Fibroblast of lung (primary cell): Measurements from ENCODE around the gene NECTIN2. TPM values are rescaled to one million over a fixed set of nuclear protein-coding genes. Genes with fewer than 3 reads are reported as not detected.
A peak's percentile ranks its signal among the peaks of the same experiment; 100 is the strongest.

Experiments used
- DNase-seq, 2 donors: peaks; one replicate each; pipeline versions ENCODE4 v3.0.0 to v3.0.0-alpha.2; 2010; ENCODE audit warnings: low read depth in 2 of 2
- H2AFZ ChIP-seq: 2 replicates; pipeline ENCODE4 v1.5.1; 2012; ENCODE audit warnings: low read length, control low read depth, inconsistent platforms
- H3K27ac ChIP-seq: 2 replicates; pipeline ENCODE4 v1.5.1; 2011; ENCODE audit warnings: low read length, control low read depth; ENCODE audit not compliant: insufficient read depth
- H3K27me3 ChIP-seq: 2 replicates; pipeline ENCODE4 v1.5.1; 2011; ENCODE audit warnings: mild to moderate bottlenecking, low read length; ENCODE audit not compliant: control insufficient read depth, insufficient read depth
- H3K36me3 ChIP-seq: 2 replicates; pipeline ENCODE4 v1.5.1; 2011; ENCODE audit warnings: low read length; ENCODE audit not compliant: control insufficient read depth, insufficient read depth
- H3K4me1 ChIP-seq: 2 replicates; pipeline ENCODE4 v1.5.1; 2011; ENCODE audit warnings: low read length; ENCODE audit not compliant: control insufficient read depth, insufficient read depth; ENCODE audit errors: extremely low read depth
- H3K4me2 ChIP-seq: 2 replicates; pipeline ENCODE4 v1.5.1; 2011; ENCODE audit warnings: low read length, control low read depth; ENCODE audit not compliant: insufficient read depth; ENCODE audit errors: extremely low read depth
- H3K4me3 ChIP-seq, 4 experiments: fragments of 200-600 bp in 1 of 4; sonication (generic) in 1 of 4; replicated peaks in 1 of 4; 2 replicates each; pipeline ENCODE4 v1.5.1; 2011 to 2016; ENCODE audit warnings: low read length in 4 of 4, low read depth in 3 of 4, mild to moderate bottlenecking in 3 of 4, control low read depth in 2 of 4, inconsistent platforms in 1 of 4, mixed read lengths in 1 of 4; ENCODE audit not compliant: insufficient read depth in 1 of 4; ENCODE audit errors: control extremely low read depth in 1 of 4
- H3K79me2 ChIP-seq: 2 replicates; pipeline ENCODE4 v1.5.1; 2012; ENCODE audit warnings: mild to moderate bottlenecking, low read length, inconsistent platforms; ENCODE audit not compliant: control insufficient read depth, insufficient read depth
- H3K9ac ChIP-seq: 2 replicates; pipeline ENCODE4 v1.5.1; 2011; ENCODE audit warnings: mild to moderate bottlenecking, low read length, control low read depth; ENCODE audit not compliant: insufficient read depth
- H3K9me3 ChIP-seq: 2 replicates; pipeline ENCODE4 v1.5.1; 2012; ENCODE audit warnings: low read depth, low read length; ENCODE audit not compliant: control insufficient read depth, insufficient read depth
- H4K20me1 ChIP-seq: 2 replicates; pipeline ENCODE4 v1.5.1; 2011; ENCODE audit warnings: low read length; ENCODE audit not compliant: control insufficient read depth, insufficient read depth; ENCODE audit errors: extremely low read depth
- EZH2 ChIP-seq: IDR thresholded peaks from 2 replicates; pipeline ENCODE4 v1.5.1; 2012; ENCODE audit warnings: low read length, control low read depth, mild to moderate bottlenecking; ENCODE audit errors: missing control alignments
- polyA plus RNA-seq, 2 donors: library from polyadenylated mRNA; depleted of rRNA in 1 of 2; stranded (reverse) in 1 of 2; unstranded in 1 of 2; fragments of >200 nt; gene quantifications; 2 replicates each; pipeline ENCODE4 v1.2.1, GENCODE V29; 2011 to 2012; ENCODE audit warnings: missing spikeins in 1 of 2
- total RNA-seq: library from RNA; depleted of rRNA; stranded (reverse); fragments of >200 nt; gene quantifications from 2 replicates; pipeline ENCODE4 v1.2.1, GENCODE V29; 2014
- TF ChIP-seq, protein P1 (sequence below), 2 donors: IDR thresholded peaks in 1 of 2; conservative IDR thresholded peaks in 1 of 2; 1 replicate in 1 of 2; 2 replicates in 1 of 2; pipeline ENCODE4 v1.5.1; 2011 to 2012; ENCODE audit warnings: low read length in 2 of 2, control low read depth in 1 of 2, inconsistent platforms in 1 of 2, low read depth in 1 of 2, mild to moderate bottlenecking in 1 of 2

The NECTIN2 gene
- total and polyA plus RNA-seq, 2 donors (not counting 1 experiment from before 2014, with no cell fraction given) = 70.7 to 77.4 TPM

DNA sequence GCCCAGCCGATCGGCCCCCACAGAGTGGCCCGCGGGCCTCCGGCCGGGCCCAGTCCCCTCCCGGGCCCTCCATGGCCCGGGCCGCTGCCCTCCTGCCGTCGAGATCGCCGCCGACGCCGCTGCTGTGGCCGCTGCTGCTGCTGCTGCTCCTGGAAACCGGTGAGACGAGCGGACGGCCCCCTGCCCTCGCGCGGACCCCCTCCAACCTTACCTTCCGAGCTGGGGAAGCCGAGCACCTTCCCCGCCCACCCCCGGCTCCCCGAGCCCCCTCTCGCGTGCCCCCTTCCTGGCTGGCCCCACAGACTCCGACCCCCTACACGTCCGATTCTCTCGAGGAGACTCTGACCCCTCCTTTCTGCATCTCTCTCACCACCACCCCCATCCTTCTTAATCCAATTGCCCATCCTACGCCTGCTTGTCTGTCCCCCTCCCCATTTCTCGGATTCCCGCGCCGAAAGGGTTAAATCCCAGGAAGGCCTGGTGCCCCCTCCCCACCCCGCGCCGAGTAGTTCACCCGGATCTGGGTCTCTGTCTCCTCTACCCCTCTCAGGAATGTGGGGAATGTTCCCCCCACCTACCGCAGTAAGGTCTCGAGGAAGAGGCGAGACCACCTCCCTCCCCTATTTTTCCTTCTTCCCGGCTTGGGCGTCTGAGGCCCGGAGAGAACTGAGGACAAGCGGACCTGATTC is 502 bp downstream of the NECTIN2 start:
- no peaks in the 10 kb centered on the region for H4K20me1 ChIP-seq
- H3K4me3 ChIP-seq = peak overlapping the region; percentile 85 to 98 (median 92)
- peak overlapping the region; percentile 90 for H3K27ac ChIP-seq
- peaks cover 7% of the 10 kb centered on the region for H3K4me1 ChIP-seq
- H3K9ac ChIP-seq = peak overlapping the region; percentile 99
- H3K36me3 ChIP-seq = peaks cover 4% of the 10 kb centered on the region
- H3K4me2 ChIP-seq = peak overlapping the region; percentile 86
- H3K9me3 ChIP-seq = no peaks in the 10 kb centered on the region
- DNase-seq = peak; percentile 12 to 61
- peaks cover 54% of the 10 kb centered on the region for H3K79me2 ChIP-seq
- no peak overlapping the region for H2AFZ ChIP-seq
- no peaks in the 10 kb centered on the region for H3K27me3 ChIP-seq
- TF ChIP-seq EZH2 = no peak
- TF ChIP-seq, protein P1, sequence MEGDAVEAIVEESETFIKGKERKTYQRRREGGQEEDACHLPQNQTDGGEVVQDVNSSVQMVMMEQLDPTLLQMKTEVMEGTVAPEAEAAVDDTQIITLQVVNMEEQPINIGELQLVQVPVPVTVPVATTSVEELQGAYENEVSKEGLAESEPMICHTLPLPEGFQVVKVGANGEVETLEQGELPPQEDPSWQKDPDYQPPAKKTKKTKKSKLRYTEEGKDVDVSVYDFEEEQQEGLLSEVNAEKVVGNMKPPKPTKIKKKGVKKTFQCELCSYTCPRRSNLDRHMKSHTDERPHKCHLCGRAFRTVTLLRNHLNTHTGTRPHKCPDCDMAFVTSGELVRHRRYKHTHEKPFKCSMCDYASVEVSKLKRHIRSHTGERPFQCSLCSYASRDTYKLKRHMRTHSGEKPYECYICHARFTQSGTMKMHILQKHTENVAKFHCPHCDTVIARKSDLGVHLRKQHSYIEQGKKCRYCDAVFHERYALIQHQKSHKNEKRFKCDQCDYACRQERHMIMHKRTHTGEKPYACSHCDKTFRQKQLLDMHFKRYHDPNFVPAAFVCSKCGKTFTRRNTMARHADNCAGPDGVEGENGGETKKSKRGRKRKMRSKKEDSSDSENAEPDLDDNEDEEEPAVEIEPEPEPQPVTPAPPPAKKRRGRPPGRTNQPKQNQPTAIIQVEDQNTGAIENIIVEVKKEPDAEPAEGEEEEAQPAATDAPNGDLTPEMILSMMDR (conservative IDR thresholded peaks at IDR 0.05 in 1 of 2, IDR thresholded peaks at IDR 0.05 in 1 of 2; ENCODE audit: low read depth in 1 of 2, low read length in 2 of 2) = no peak

DNA sequence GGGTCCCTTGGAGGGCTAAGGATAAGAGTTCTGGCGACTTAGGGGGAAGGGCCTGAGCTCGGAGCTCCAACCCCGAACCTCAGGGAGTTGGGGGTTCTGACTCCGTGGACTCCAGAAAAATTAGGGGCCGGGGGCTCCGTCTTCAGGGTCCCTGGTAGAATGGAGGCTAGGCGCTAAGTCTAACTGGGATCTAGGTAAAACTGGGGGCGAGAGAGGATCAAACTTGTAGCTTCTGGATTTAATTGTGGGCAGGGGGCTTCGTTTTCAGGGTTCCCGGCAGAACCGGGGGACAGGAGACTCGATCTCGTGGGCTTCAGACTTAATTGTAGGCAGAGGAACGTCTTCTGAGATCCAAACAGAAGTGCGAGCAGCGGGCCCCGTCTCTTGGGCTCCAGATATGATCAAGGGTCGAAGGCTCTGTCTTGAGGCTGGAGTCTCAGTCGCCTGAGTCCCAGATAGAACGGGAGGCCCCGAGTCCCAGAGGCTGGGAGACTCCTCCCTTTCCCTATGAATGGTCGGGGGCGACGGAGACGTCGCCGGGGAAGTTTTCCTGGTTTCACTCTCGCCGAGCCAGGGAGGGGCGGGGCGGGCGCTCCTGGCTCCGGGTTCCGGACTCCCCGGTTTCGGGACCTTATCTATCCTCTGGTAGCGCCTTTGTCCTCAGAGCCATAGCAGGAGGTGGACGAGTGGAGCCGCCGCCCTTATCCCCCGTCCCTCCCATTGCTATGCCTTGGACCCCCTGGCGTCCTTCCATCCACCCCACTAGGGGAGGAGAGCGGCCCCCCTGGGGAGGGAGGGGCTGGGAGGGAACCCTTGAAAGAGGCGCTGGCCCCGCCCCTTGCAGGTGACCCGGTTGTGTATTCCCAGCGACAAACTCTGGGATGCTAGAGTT is 1.3 kb downstream of the NECTIN2 start:
- peaks cover 4% of the 10 kb centered on the region for H3K36me3 ChIP-seq
- no peak overlapping the region for H2AFZ ChIP-seq
- peak overlapping the region; percentile 85 to 98 (median 92) for H3K4me3 ChIP-seq
- TF ChIP-seq, protein P1 (conservative IDR thresholded peaks at IDR 0.05 in 1 of 2, IDR thresholded peaks at IDR 0.05 in 1 of 2; ENCODE audit: low read depth in 1 of 2, low read length in 2 of 2) = no peak
- no peak for TF ChIP-seq EZH2
- H3K27me3 ChIP-seq = no peaks in the 10 kb centered on the region
- H3K27ac ChIP-seq = peak overlapping the region; percentile 90
- H3K4me1 ChIP-seq = peaks cover 7% of the 10 kb centered on the region
- H3K9me3 ChIP-seq = no peaks in the 10 kb centered on the region
- peak overlapping the region; percentile 99 for H3K9ac ChIP-seq
- peak overlapping the region; percentile 99 for H3K4me2 ChIP-seq
- H4K20me1 ChIP-seq = no peaks in the 10 kb centered on the region
- H3K79me2 ChIP-seq = peaks cover 59% of the 10 kb centered on the region
- DNase-seq = peak; percentile 36 to 61

- H2AFZ ChIP-seq = no peak overlapping the region
- peaks cover 65% of the 10 kb centered on the region for H3K79me2 ChIP-seq
- no peaks in the 10 kb centered on the region for H4K20me1 ChIP-seq
- no peaks in the 10 kb centered on the region for H3K27me3 ChIP-seq
- peak; percentile 50 to 57 for DNase-seq
- H3K9ac ChIP-seq = peak overlapping the region; percentile 99
- TF ChIP-seq, protein P1 (conservative IDR thresholded peaks at IDR 0.05 in 1 of 2, IDR thresholded peaks at IDR 0.05 in 1 of 2; ENCODE audit: low read depth in 1 of 2, low read length in 2 of 2) = no peak
- no peak for TF ChIP-seq EZH2
- peak overlapping the region; percentile 90 for H3K27ac ChIP-seq
- peak overlapping the region; percentile 99 for H3K4me2 ChIP-seq
- H3K9me3 ChIP-seq = no peaks in the 10 kb centered on the region
- peaks cover 7% of the 10 kb centered on the region for H3K4me1 ChIP-seq
- H3K4me3 ChIP-seq = peak overlapping the region; percentile 85 to 98 (median 92)
- peaks cover 4% of the 10 kb centered on the region for H3K36me3 ChIP-seq
Observed at GRCh38 chr19:44848036-44848811, 2.1 kb downstream of the NECTIN2 start.
